Common myeloid progenitor, CD34-positive (primary cell): ENCODE data around the gene PROM2.
"Not testable (repeated sequence)": the region's sequence is repeated elsewhere in the genome, so short reads cannot be mapped to it uniquely, and the experiment has no call there.

Experiments used
- CTCF ChIA-PET: fragments of 350-600 bp; sonication (Branson Sonifier 250); formaldehyde crosslinking; loops from one replicate; lab custom pipeline; 2021; ENCODE audit warnings: antibody characterized with exemption; lab: Charles Lee
- POLR2A ChIA-PET: fragments of 350-600 bp; sonication (Branson Sonifier 250); formaldehyde crosslinking; loops from one replicate; lab custom pipeline; 2021; ENCODE audit warnings: antibody characterized with exemption; lab: Charles Lee
- DNase-seq, 3 donors: peaks; one replicate each; pipeline versions ENCODE4 v3.0.0 to v3.0.0-alpha.2; 2013
- H3K27ac ChIP-seq, 2 experiments: 1 replicate in 1 of 2; 2 replicates in 1 of 2; pipeline ENCODE4 v1.7.0; 2013; ENCODE audit warnings: inconsistent platforms in 2 of 2, low read length in 2 of 2, mild to moderate bottlenecking in 2 of 2, low read depth in 1 of 2, moderate library complexity in 1 of 2; ENCODE audit not compliant: severe bottlenecking in 2 of 2, insufficient read depth in 1 of 2, poor library complexity in 1 of 2
- H3K27me3 ChIP-seq, 5 experiments: replicated peaks in 2 of 5; 1 replicate in 3 of 5; 2 replicates in 2 of 5; pipeline versions ENCODE4 v1.6.1 to v1.7.0; 2013; ENCODE audit warnings: low read length in 4 of 5, mild to moderate bottlenecking in 2 of 5, moderate library complexity in 2 of 5, inconsistent platforms in 1 of 5; ENCODE audit not compliant: insufficient read depth in 5 of 5, control insufficient read depth in 4 of 5
- H3K36me3 ChIP-seq, 4 experiments: 1 replicate in 2 of 4; 2 replicates in 2 of 4; pipeline versions ENCODE4 v1.6.1 to v1.7.0; 2013; ENCODE audit warnings: low read length in 3 of 4, control low read depth in 1 of 4, mild to moderate bottlenecking in 1 of 4; ENCODE audit not compliant: control insufficient read depth in 4 of 4, insufficient read depth in 4 of 4
- H3K4me1 ChIP-seq, 4 experiments: 1 replicate in 3 of 4; 2 replicates in 1 of 4; pipeline versions ENCODE4 v1.6.1 to v1.7.1; 2013; ENCODE audit warnings: low read length in 3 of 4, mild to moderate bottlenecking in 3 of 4, control low read depth in 1 of 4, inconsistent platforms in 1 of 4, moderate library complexity in 1 of 4; ENCODE audit not compliant: control insufficient read depth in 4 of 4, insufficient read depth in 4 of 4; ENCODE audit errors: control extremely low read depth in 1 of 4
- H3K4me3 ChIP-seq, 7 experiments: 1 replicate in 4 of 7; 2 replicates in 3 of 7; pipeline versions ENCODE4 v1.5.1 to v1.7.0; 2013; ENCODE audit warnings: mild to moderate bottlenecking in 7 of 7, low read length in 6 of 7, moderate library complexity in 6 of 7, inconsistent platforms in 2 of 7, low read depth in 2 of 7, control low read depth in 1 of 7; ENCODE audit not compliant: insufficient read depth in 4 of 7, control insufficient read depth in 1 of 7; ENCODE audit errors: extremely low read depth in 1 of 7
- H3K9me3 ChIP-seq, 5 experiments: 1 replicate in 4 of 5; 2 replicates in 1 of 5; pipeline versions ENCODE4 v1.6.1 to v1.7.1; 2013; ENCODE audit warnings: low read length in 4 of 5, mild to moderate bottlenecking in 2 of 5, inconsistent platforms in 1 of 5, low read depth in 1 of 5, moderate library complexity in 1 of 5; ENCODE audit not compliant: control insufficient read depth in 4 of 5, insufficient read depth in 2 of 5; ENCODE audit errors: control extremely low read depth in 1 of 5
- WGBS: methylation state at CpG from one replicate; pipeline ENCODE4 v1.1.5; 2013; ENCODE audit not compliant: insufficient coverage; 5-methylcytosine and 5-hydroxymethylcytosine counted together

PROM2 gene

DNA sequence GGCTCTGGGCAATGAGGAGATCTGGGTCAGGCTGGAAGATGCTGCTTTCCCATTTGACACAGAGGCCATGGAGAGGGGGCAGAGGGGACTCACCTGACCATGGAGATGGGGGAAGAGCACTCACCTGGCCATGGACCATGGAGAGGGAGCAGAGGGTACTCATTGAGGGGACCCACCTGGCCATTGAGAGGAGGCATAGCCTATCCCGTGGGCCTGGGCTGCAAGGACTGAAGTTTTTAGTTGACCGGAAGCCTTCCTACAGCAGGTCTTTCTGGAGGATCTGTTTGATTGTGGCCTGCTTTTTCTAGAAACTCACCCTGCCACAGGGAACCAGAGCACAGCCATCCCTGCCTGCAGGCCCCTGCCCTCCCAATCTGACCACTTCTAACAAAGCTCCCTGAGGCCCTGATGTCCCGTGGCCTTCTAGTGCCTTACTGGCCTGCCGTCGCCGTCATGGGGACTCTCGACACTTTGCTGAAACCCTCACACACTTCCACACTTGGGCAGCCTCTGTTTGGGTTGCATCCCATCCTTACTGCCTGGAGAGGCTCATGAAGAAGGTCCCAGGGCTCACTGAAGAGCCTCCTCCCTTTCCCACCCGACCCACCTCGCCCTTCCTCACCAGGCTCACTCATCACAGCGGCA, 5.1 kb upstream of the PROM2 start:
- CTCF ChIA-PET, result no interaction called here
- WGBS, result 96% methylated on average over 7 of the region's 10 CpGs
- POLR2A ChIA-PET, result no interaction called here
- DNase-seq, result no peak
- no peak overlapping the region for H3K27ac ChIP-seq
- no peaks in the 10 kb centered on the region for H3K36me3 ChIP-seq
- no peak overlapping the region for H3K4me3 ChIP-seq
- no peaks in the 10 kb centered on the region for H3K9me3 ChIP-seq
- no peaks in the 10 kb centered on the region for H3K27me3 ChIP-seq
- H3K4me1 ChIP-seq, result peaks cover 0 to 8% (median 2%) of the 10 kb centered on the region in 4 experiments

GRCh38 chr2:95269745-95270144, 4.5 kb upstream of the PROM2 start:
- H3K4me1 ChIP-seq, H3K9me3 ChIP-seq, POLR2A ChIA-PET, CTCF ChIA-PET, DNase-seq, H3K4me3 ChIP-seq, H3K36me3 ChIP-seq, H3K27ac ChIP-seq, H3K27me3 ChIP-seq: not testable (repeated sequence)
- WGBS, result 100% methylated on average over 2 of the region's 5 CpGs

DNA sequence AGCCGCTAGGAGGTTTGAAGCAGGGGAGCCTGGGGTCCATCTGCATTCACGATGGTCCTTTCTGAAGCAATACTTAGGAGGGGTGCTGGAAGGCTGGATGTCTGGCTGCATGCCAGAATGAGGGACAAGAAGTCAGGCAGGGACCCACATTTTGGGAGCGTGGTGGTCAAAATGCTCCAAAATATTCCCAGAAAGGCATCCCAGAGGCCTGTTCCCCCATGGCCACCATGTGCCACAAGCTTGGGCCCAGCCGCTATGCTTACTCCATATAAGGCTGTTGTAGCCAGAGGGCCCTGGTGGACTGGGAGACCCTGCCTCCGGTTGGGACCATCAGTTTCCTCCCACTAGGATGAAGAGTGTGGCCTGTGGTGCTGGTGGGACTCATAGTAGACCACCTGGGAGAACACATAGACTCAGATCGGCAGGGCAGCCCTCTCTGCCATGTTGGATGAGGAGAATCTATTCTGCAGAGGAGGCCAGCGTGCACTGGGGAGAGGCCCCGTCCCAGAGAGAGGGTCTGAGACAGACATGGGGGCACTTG, 3.6 kb upstream of the PROM2 start:
- no peaks in the 10 kb centered on the region for H3K36me3 ChIP-seq
- no peaks in the 10 kb centered on the region for H3K27me3 ChIP-seq
- no peaks in the 10 kb centered on the region for H3K9me3 ChIP-seq
- POLR2A ChIA-PET, result no interaction called here
- no peak overlapping the region for H3K27ac ChIP-seq
- DNase-seq, result no peak
- H3K4me3 ChIP-seq, result no peak overlapping the region
- peaks cover 0 to 18% (median 7%) of the 10 kb centered on the region in 4 experiments for H3K4me1 ChIP-seq
- CTCF ChIA-PET, result no interaction called here
- 99% methylated on average over 7 of the region's 8 CpGs for WGBS

DNA sequence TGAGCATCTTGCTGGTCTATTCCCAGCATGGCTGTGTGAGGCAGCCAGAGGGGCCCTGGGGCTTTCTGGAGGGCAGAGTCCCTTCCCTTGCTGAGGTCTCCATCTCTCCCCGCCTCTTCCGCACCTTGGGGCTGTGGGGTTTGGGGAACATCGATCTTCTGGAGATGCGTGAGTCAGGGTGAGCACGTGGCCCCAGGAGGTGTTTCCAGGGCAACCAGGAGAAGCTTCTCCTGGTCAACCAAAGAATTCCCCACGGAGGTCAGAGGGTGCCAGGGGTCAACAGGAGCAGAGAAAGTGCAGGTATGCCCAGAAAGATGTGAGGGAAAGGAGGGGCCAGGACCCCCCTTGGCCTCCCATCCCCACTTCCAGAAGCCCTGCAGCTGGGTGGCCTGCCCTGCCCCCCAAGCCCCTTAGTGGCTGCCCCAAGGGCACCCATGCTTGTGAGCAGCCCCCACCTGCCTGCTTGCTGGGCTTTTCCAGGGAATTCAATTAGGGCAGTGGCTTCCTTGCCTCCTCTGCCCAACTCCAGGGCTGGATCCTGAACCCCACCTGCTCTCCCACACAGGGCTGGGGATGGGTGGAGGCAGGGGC, 2.8 kb upstream of the PROM2 start:
- H3K9me3 ChIP-seq, result no peaks in the 10 kb centered on the region
- H3K27me3 ChIP-seq, result no peaks in the 10 kb centered on the region
- ChIA-PET CTCF (no interaction called here), POLR2A (no interaction called here)
- H3K36me3 ChIP-seq, result no peaks in the 10 kb centered on the region
- H3K4me3 ChIP-seq, result peak overlapping the region in 1 of 7 experiments; percentile 0
- WGBS, result 83% methylated on average over 4 of the region's 6 CpGs
- no peak overlapping the region for H3K27ac ChIP-seq
- peaks cover 0 to 26% (median 12%) of the 10 kb centered on the region in 4 experiments for H3K4me1 ChIP-seq
- no peak for DNase-seq

- Histone ChIP-seq H3K36me3 (no peaks in the 10 kb centered on the region), H3K4me1 (peaks cover 0 to 26% (median 12%) of the 10 kb centered on the region in 4 experiments), H3K9me3 (no peaks in the 10 kb centered on the region), H3K27me3 (no peaks in the 10 kb centered on the region), H3K4me3 (no peak overlapping the region), H3K27ac (no peak overlapping the region)
- ChIA-PET POLR2A (no interaction called here), CTCF (no interaction called here)
- no peak for DNase-seq
- 98% methylated on average over 5 of the region's 6 CpGs for WGBS
These were observed 1.9 kb upstream of the PROM2 start for GRCh38 chr2:95272299-95272751.

- no peak overlapping the region for H3K4me3 ChIP-seq
- ChIA-PET CTCF (no interaction called here), POLR2A (no interaction called here)
- H3K4me1 ChIP-seq, result peaks cover 0 to 26% (median 12%) of the 10 kb centered on the region in 4 experiments
- H3K27ac ChIP-seq, result no peak overlapping the region
- no peaks in the 10 kb centered on the region for H3K9me3 ChIP-seq
- DNase-seq, result no peak
- no peaks in the 10 kb centered on the region for H3K27me3 ChIP-seq
- H3K36me3 ChIP-seq, result no peaks in the 10 kb centered on the region
- 86% methylated on average over 1 of the region's 1 CpG for WGBS
These were observed 1.5 kb upstream of the PROM2 start for GRCh38 chr2:95272781-95273180.

DNA sequence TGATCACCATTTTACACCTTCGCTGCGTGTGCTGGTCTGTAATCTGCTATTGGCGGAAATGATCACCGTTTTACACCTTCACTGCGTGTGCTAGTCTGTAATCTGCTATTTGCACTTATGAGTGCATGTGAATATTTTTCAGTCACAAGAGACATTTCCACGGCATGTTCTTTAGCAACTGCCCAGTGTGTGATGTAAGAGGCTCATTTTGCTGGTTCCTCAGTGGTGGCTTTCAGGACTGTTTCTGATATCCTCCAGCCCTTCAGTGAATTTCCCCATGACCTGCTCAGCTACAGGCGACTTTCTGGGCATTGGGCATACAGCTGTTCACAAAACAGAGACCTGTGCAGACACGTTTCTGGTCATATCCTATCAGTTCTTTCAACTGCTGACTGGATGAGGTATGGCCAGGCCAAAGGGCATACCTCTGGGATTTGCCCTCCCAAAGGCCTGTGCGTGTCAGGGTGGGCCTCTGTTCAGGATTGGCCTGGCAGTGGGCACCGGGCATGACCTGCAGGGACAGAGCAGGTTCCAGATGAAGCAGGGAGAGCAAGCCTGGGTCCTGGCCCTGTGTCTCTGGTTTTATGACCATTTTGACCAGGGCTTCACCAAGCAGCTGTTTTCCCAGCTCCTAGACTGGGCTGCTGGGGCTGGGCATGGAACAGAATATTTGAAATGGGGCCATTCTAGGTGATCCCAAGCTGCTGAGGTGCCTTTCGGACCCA, 521 bp upstream of the PROM2 start:
- ChIA-PET CTCF (interaction anchor here (1.0 kb wide), 1 partner anchor 15 kb away, joined by 3 read pairs; no protein-coding TSS in a partner anchor), POLR2A (no interaction called here)
- H3K4me3 ChIP-seq, result no peak overlapping the region
- no peaks in the 10 kb centered on the region for H3K9me3 ChIP-seq
- H3K4me1 ChIP-seq, result peaks cover 0 to 26% (median 12%) of the 10 kb centered on the region in 4 experiments
- DNase-seq, result no peak
- WGBS, result 92% methylated on average over 9 of the region's 11 CpGs
- H3K27ac ChIP-seq, result no peak overlapping the region
- no peaks in the 10 kb centered on the region for H3K27me3 ChIP-seq
- no peaks in the 10 kb centered on the region for H3K36me3 ChIP-seq
